ENCODE measurements around the gene HIPK3.

Gene HIPK3

DNA sequence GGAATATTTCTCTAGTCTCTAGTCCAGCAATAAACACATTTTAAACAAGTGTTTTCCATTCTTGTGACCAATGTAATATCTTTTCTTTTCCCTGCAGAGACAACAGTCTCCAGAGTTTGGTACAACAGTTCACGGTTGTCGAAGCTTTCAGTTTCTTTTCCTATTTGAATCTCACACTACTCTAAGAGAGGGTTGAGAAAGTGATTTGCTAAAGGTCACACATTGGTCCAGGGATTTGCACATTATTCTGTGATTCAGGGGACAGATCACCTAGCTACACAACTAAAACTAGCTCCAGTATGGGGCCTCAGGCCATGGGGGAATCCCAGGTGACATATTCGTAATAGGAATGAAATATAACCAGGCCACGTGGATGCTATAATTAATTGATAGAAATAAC, 132.5 kb downstream of the HIPK3 start:
- no peak for DNase-seq

- no peak for DNase-seq
Observed at GRCh38 chr11:33390944-33391892, 134.0 kb downstream of the HIPK3 start.

DNA sequence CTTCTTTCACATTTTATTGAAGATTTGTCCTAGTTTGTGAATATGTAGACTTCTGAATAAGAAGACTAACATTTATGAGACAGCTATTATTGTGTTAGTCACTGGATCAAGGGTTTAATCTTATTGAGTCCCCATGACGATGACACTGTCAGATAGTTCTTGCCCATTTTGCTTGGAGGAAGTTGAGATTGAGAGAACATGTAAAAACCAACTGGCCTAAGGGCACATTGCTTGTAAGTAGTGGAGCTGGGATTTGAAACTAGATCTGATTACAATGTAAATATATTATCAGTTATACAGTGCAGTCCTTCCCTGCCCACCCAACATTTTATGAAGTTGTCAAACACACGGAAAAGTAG, 134.7 kb downstream of the HIPK3 start:
- no peak for DNase-seq

DNA sequence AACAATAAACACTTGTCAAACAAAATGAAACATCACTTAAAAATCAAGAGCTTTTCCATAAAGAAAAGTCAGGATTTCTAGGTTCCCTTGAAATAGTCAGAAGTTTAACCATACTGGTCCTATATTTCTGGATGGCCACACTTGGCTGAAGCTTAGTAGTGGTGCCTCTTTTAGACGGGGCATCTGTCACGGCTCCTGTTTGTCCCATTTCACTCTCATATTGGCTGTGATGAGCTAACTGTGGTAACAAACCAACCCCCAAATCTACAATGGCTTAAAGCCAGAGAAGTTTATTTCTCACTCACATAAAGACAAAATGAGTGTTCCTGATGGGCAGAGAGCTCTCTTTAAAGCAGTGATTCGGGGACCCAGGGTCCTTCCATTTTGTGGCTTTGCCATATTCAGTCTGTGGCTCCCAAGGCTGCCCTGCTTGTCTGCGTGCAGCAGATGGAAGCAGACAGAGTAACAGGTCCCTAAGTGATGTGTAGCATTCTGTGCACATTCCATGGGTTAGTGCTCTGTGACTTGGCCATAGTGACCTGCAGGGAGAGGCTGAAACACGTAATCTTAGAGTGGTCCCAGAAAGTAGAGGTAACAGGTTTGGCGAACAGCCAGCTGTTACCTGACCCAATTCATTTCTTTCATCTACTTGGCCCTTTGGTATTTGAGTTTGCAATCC, 137.4 kb downstream of the HIPK3 start:
- no peak for DNase-seq

DNA sequence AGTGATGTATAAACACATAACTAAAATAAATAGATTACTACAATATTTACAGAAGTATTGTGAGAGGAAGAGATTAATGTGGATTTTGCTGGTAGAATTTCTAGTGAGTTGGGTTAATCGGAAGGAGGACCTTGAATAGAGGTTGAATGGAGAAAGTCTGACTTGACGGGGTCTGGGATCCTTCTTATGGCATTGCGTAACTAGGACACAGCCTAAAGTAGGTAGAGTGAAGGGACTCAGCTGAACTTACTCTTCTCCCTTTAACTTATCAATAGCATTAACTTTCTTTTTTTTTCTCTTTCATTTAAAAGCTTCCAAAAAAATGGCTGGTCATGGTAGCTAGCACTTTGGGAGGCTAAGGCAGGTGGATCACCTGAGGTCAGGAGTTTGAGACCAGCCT, 139.2 kb downstream of the HIPK3 start:
- no peak for DNase-seq

GRCh38 chr11:33399421-33399820, 142.2 kb downstream of the HIPK3 start:
- DNase-seq: no peak

DNA sequence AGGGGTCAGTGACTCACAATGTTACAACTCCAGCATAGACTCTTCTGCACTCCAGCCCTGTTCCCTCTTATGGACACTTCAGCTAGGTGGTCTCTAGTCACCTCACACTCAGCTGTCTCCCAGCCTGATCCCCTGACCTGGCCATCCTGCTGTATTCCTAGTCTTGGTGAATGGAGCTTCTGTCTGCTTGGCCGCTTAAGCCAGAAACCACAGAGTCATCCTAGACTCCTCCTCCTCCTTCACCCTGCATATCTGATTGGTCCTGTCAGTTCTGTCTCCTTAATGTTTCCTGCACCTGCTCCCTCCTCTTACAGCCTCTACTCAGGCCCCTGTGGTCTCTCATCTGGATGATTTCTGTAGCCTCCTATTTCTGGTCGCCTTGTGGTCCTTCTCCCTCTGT, 144.9 kb downstream of the HIPK3 start:
- no peak for DNase-seq

DNA sequence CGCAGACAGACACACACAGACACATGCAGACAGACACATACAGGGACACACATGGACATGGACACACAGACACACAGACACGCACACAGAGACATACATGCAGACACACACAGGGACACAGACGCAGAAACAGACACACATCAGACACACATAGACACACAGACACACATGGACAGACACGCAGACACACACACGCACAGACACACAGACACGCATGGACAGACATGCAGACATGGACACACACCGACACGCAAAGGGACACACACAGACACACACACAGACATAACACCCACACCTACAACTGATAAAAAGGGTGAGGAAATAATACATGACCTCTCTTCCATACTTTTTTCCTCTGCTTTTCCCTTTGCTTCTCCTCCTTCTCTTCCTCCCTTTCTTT, 146.2 kb downstream of the HIPK3 start:
- DNase-seq: no peak

DNA sequence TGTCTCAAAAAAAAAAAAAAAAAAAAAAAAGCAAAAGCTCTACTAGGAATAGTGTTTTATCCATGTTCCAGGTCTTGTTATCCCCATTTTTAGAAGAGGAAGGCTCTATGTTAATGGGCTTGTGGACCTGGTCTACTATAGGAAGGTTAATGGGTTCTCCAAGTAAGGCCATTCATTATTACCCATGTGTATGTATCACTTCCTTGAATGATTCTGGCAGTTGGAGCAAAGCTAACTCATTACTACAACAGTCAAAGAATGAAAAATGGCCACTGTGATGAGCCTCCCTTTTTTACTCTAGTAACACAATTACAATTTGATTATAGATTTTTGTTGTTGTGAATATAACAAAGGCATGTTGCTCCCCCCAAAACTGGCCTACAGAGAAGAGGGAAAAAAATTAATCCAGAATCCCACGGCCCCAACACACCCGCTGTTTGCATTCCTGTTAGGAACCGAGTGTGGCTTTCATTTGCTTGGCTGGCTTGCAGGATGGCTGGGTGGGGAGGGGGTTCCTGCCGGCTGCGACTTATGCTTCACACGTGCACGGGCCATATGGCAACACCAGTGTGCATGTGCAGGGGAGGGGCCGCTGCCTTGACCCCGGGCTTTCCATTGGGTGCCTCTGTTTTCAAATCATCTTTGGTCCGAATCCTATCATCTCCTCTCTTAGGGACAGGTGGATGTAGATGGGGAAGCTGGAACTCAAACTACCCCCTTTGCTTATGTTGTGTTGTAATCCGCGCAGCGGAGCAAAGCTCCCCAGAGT, 148.8 kb downstream of the HIPK3 start:
- no peak for DNase-seq
